GM12874 (cell line): ENCODE data around the gene ARSG.

Source experiments
- CTCF ChIP-seq: IDR thresholded peaks from 2 replicates; pipeline ENCODE4 v1.5.1; 2011; ENCODE audit warnings: low read depth, mild to moderate bottlenecking, control low read depth, low read length, moderate library complexity; ENCODE audit not compliant: insufficient read depth

Gene ARSG

DNA sequence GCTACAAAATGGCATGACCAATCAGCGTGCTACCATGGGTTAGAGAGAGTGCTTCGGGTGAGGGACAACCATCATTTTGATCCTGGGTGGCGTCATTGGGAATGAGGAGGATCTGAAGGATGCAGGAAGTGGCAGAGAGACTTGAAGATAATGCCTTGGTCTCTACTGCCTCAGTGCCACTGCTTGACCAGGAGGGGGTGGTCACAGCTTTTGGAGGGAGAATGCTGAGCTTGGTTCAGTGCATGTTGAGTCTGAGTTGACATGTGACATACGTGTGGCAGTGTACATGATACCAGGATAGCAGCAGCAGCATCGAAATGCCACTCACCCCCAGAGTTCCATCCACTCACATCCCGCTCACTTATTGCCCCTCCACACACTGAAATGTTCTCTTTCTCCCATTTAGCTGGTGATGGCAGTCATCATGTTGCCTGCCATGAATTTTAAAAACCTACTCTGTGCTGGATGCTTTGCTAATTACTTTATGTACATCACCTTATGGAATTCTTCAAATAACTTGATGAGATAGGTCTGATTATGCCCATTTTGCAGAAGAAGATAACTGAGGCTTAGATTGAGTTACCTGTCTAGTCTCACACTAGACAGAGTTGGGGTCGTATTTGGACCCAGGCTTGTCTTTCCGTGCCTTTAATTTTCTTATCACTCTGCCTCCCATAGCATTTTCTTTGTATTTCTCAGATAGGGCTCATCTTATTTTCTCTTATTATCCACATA, 36.7 kb downstream of the ARSG start:
- TF ChIP-seq CTCF, result no peak; the same call in 1 of the 2 replicates

GRCh38 chr17:68328676-68329075, 37.4 kb downstream of the ARSG start:
- TF ChIP-seq CTCF, result no peak

GRCh38 chr17:68329331-68329730, 38.0 kb downstream of the ARSG start:
- no peak for TF ChIP-seq CTCF

- TF ChIP-seq CTCF, result no peak
Measured at GRCh38 chr17:68334393-68334792, 43.1 kb downstream of the ARSG start.

GRCh38 chr17:68341482-68341881, 50.2 kb downstream of the ARSG start:
- no peak for TF ChIP-seq CTCF

GRCh38 chr17:68343976-68344375, 52.7 kb downstream of the ARSG start:
- TF ChIP-seq CTCF, result no peak

DNA sequence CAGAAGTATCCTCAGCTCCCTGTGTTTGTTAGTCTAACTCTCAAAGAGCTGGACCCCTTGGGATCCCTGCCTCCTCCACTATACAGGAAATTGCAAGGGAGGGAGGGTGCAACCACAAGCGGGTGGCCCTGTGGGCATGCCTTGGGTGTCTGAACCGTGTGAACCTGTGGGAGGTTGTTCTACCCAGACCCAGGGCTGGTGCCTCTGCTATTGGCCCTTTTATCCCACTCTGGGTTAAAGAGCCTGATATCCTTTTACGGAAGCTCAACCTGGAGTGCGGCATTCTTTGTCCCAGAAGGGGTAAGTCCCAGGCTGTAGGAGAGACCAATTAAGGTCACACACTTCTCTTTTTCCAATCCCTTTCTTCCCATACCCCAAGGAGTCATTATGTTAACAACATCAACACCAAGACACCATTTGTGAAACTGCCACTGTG, 53.4 kb downstream of the ARSG start:
- TF ChIP-seq CTCF, result no peak
